GM18951 (cell line): ENCODE measurements around the gene HOXA13.

Experiments
- POLR2A ChIP-seq: IDR thresholded peaks from 4 replicates; pipeline ENCODE4 v1.6.1; 2011; ENCODE audit warnings: mild to moderate bottlenecking; ENCODE audit not compliant: insufficient read length, insufficient read depth; ENCODE audit errors: extremely low read depth
- in situ Hi-C: fragments of 300-500 bp; cut with MboI; formaldehyde crosslinking; loops from one replicate; pipeline ENCODE4 v1.12.0; 2022; ENCODE audit warnings: low sequenced_read_pairs, mixed read lengths, inconsistent platforms; ENCODE audit not compliant: unreplicated experiment

Gene HOXA13

DNA sequence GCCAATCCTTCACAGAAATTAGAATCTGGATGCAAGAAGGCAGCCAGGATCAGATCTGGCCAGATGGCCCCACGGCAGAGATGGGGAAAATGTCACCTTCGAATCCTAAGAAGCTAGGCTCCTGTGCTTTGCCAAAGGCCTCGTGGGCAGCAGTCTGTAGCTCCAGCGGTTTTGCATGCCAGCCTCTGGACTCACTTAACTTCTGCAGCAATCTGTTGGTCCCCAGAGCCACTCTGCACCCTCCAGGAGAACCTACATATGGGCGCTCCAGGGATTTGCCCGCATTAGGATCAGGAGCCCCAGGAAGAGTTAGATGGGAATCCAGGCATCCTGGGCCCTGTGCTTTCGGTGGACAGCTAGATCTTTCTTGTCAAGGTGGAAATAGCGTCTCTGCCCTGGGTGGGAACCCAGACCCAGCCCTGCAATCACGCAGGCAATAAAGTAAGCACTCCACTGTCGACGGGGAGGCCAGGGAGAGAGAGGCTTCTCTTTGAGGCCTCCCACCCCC is 10.1 kb upstream of the HOXA13 start:
- TF ChIP-seq POLR2A: no peak
- in situ Hi-C loops: loop anchor here (10.0 to 25.0 kb wide), 2 partner anchors 352 to 715 kb away; no protein-coding TSS in a partner anchor

DNA sequence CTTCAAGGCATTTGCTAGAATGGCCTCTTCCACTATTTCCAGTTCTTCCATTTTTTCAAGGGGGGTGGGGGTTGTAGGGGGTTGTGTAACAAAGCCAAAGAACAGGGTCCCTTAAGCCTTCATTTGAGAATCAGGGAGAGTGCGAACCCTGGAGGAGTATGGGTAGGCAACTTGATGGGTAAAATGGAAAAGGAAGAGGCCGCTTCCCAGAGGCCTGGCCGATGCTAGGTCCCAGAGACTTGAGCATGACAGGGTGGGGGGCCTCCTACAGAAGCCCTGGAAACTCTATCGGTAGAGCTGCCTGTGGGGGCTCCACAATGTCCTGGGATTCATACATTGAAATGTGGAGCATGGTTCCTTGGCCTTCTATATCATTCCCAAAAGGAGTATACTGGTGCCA is 9.1 kb upstream of the HOXA13 start:
- TF ChIP-seq POLR2A: no peak
- in situ Hi-C loops: loop anchor here (10.0 to 25.0 kb wide), 2 partner anchors 353 to 716 kb away; no protein-coding TSS in a partner anchor

- in situ Hi-C loops: loop anchor here (10.0 to 25.0 kb wide), 2 partner anchors 355 to 717 kb away; no protein-coding TSS in a partner anchor
- no peak for TF ChIP-seq POLR2A
These were observed 7.6 kb upstream of the HOXA13 start for GRCh38 chr7:27207348-27207985.

DNA sequence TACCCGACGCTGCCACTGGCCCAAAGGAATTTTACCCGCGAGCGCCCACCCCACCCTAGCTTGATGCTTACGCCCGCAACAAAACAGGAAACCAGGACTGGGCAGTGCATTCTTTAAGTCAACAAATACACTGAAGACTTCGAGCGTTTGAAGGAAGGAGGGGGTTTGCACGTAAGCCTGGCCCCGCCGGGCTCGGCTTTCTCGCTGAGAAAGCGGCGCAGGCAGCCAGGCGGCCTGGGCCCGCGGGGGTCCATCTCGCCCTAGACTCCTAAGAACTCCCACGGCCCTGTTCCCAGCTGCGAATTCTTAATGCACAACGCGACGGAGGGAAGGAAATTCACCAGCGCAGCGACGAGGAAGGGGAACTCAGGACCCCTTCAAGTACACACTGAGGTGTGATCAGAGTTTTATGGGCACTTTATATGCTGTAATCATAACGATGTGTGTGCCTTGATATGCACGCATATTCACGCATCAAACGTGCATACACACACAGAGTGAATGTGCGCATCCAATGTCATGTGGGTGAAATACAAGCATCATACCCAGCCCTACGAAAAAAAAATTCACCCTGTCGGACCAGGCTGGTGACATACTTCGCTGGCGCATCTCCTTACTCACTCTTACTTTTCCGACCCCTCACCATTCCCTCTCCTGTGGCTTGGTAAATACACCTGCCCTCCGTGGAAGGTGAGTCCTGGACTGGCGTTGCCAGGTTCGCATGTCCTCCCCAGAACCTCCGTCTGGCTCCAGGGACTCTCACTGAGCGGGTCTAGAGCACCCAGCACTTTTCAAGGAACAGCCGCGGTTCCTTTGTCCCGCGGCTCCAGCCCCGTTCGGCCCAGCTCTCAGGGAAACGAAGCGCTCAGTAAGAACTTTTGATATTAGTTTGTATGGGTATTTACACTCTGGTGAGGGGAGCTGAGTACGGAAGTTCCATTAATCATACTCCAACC is 5.7 kb upstream of the HOXA13 start:
- no peak for TF ChIP-seq POLR2A
- in situ Hi-C loops: loop anchor here (10.0 to 25.0 kb wide), 2 partner anchors 357 to 719 kb away; no protein-coding TSS in a partner anchor

DNA sequence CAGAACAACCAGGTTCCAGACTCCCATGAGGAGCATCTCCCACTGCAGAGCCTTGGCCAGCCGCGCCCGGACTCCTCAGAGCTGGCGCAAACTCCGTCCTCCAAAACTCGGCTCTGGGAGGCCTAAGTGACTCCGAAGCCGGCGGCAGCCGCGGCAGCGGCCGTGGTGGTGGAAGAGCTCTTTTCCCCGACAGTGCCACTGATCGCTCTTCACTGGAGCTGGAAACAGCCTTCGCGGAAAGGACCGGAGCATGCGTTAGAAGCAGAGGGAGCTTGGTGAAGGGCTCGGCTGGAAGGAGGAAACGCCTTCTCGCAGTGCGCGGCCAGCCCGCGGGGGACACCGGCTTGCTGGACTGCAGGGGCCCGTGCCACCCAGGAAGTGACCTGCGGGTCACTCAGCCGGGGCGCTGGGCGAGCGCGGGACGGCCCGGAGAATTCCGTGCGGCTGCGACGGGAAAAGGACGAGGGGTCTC is 5.0 kb upstream of the HOXA13 start:
- no peak for TF ChIP-seq POLR2A
- in situ Hi-C loops: loop anchor here (10.0 to 25.0 kb wide), 2 partner anchors 357 to 720 kb away; no protein-coding TSS in a partner anchor

DNA sequence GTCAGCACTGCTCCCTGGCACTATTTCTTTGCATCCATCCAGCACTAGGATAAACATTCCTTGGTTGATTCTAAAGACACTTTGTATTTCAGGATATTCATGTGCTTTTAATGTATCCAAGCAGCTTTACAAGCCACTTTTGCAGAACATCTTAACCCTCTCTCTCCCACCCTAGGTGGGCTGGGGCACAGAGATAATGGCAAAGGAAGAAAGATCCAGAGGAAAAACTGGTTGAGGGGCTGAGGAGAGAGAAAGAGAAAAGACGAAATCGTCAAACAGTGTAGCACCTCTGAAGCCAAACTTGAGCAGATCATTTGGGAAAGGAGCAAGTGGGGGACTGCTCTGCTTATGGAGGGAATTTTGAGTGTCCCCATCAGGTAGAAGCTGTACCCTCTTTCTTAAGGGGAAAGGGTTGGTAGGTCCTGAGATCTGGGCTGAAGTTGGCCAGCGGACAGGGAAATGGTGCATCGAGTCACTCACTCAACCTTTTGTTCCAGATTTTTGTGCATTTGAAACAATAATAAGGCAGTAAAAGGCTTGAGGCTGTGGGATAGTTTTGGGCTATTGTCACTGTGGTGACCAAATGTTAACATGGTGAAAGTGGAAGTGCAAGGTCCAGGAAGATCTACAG is 4.2 kb upstream of the HOXA13 start:
- no peak for TF ChIP-seq POLR2A
- in situ Hi-C loops: loop anchor here (10.0 to 25.0 kb wide), 2 partner anchors 358 to 721 kb away; no protein-coding TSS in a partner anchor

DNA sequence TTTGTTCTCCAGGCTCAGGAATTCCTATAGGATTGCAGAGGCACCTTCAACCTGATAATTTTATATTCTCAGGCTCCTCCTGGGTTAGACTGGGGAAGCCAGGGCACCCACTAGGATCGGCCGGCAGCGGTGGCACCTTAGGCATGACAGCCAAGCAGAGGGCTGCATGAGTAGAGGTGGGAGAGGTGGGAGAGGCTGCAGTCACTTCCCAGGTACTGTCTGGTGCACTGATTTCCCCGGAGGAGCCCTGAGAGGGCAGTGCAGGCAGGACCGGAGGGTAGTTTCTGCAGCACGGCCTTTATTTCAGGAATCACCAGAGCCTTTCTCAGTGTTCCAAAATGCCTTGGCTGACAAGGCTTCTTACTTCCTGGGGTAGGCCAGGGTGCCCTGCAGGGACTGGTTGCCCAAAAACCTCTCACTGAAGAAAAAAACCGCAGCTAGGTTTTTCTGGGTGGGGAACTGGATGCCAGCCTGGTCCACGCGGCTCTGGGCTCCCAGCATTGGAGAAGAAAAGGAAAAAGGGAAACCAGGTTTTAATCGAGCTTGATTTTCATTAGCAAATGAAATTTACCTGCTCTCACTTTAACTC is 3.6 kb upstream of the HOXA13 start:
- in situ Hi-C loops: loop anchor here (10.0 to 25.0 kb wide), 2 partner anchors 359 to 721 kb away; no protein-coding TSS in a partner anchor

GRCh38 chr7:27202862-27203134 is 2.9 kb upstream of the HOXA13 start:
- in situ Hi-C loops: loop anchor here (10.0 to 25.0 kb wide), 2 partner anchors 360 to 722 kb away; no protein-coding TSS in a partner anchor
- no peak for TF ChIP-seq POLR2A

More for the DNA sequence above, 3.6 kb upstream of the HOXA13 start:
- no peak for TF ChIP-seq POLR2A

GRCh38 chr7:27202018-27202861 is 2.3 kb upstream of the HOXA13 start:
- no peak for TF ChIP-seq POLR2A
- in situ Hi-C loops: loop anchor here (10.0 to 25.0 kb wide), 2 partner anchors 360 to 723 kb away; no protein-coding TSS in a partner anchor

- in situ Hi-C loops: loop anchor here (10.0 to 25.0 kb wide), 2 partner anchors 361 to 723 kb away; no protein-coding TSS in a partner anchor
- no peak for TF ChIP-seq POLR2A
These were observed 1.7 kb upstream of the HOXA13 start for GRCh38 chr7:27201580-27202017.

DNA sequence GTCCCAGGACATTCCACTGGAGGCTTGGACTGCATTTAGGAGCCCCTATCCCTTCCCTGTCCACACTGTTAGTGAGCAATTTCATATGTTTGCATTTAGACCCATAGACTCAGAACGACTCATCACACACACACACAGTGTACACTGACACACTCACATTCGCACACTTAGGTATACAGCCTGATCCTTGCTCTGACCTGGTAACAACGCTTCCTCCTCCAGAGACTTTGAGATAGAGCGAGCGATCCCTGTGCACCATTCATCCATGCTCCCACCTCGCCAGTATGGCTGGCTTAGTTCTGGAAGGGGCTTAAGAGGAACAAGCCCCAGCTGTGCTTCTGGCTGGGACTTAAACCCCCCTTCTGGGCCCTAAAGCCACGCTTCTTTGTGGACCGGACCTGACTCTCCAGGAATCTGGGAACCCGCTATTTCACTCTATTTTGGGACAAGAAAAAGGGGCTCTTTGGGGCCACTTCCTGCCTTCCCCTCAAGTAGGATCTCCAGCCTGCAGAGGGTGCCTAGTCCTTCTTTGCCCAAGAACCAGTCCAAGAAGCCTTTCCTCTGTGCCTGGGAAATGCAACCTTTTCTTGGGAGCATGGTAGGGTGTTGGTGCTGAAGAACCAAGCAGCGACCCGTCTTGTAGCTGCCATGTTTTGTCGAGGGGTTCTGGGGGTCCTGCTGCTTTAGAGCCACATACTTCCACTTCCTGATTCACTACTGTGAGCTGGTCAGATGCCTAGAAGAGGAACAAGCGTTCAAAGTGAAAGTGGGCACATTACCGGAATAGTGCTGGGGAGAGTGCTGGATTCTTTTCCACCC is 1.1 kb upstream of the HOXA13 start:
- TF ChIP-seq POLR2A: no peak
- in situ Hi-C loops: loop anchor here (10.0 to 25.0 kb wide), 2 partner anchors 361 to 724 kb away; no protein-coding TSS in a partner anchor
